Measurements from ENCODE around the gene SETD1B.

DNA sequence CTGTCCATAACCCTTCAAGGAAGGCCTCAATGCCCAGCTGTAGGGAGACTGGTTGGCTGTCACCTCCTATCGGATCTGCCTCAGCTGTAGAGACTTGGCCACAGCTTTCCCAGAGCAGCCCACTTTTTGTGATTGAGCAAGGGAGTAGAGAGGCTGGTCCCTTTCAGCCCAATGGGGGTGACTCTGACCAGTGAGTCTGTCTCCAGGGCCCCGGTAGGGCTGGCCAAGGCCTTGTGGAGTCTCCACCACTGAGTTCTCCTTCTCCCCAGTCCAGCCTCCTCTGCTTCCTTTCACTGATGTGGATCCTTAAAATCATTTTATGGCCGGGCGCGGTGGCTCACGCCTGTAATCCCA lies 69.4 kb downstream of the SETD1B start:
- TF ChIP-seq POLR2A (IDR thresholded peaks at IDR 0.05) (no peak), POLR2AphosphoS5 (IDR thresholded peaks at IDR 0.05) (no peak)
- TF ChIP-seq, protein P1, sequence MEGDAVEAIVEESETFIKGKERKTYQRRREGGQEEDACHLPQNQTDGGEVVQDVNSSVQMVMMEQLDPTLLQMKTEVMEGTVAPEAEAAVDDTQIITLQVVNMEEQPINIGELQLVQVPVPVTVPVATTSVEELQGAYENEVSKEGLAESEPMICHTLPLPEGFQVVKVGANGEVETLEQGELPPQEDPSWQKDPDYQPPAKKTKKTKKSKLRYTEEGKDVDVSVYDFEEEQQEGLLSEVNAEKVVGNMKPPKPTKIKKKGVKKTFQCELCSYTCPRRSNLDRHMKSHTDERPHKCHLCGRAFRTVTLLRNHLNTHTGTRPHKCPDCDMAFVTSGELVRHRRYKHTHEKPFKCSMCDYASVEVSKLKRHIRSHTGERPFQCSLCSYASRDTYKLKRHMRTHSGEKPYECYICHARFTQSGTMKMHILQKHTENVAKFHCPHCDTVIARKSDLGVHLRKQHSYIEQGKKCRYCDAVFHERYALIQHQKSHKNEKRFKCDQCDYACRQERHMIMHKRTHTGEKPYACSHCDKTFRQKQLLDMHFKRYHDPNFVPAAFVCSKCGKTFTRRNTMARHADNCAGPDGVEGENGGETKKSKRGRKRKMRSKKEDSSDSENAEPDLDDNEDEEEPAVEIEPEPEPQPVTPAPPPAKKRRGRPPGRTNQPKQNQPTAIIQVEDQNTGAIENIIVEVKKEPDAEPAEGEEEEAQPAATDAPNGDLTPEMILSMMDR (IDR thresholded peaks at IDR 0.05): no peak

Measured in suprapubic skin (tissue), 4 donors.